Stimulated activated CD4-positive, alpha-beta T cell treated with anti-CD3 and anti-CD28 coated beads, TNF-alpha, amount 100 ng/mL, for 48 hours (primary cell): ENCODE measurements around the gene RABGGTA.
A peak's percentile ranks its signal among the peaks of the same experiment; 100 is the strongest.

Source experiments
- DNase-seq, 3 donors: peaks; one replicate each; pipeline ENCODE4 v3.0.0-alpha.2; 2020; ENCODE audit warnings: low read depth in 3 of 3

The RABGGTA gene

DNA sequence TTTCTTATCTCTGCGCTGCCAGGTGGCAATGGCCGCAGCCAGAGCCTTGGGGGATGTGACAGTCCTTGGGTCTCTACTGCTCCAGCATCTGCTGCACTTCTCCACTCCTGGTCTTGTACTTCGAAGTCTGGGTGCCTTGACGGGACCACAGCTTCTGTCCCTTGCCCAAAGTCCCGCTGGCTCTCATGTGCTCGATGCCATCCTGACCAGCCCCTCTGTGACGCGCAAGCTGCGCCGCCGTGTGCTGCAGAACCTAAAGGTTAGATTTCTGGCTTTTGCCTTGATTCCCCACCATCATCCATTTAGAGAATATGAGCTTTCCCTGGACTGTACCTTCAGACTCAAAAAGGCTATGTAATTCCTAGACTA, 32.6 kb upstream of the RABGGTA start:
- no peak for DNase-seq

GRCh38 chr14:24300326-24300980, 29.1 kb upstream of the RABGGTA start:
- no peak for DNase-seq

GRCh38 chr14:24299255-24300191, 28.1 kb upstream of the RABGGTA start, which contains the start of the genes DHRS1 and NOP9:
TSS of gene DHRS1 (minus strand) at chr14:24299780. CDS start at chr14:24299106, 674 bp downstream.
TSS of gene NOP9 (plus strand) at chr14:24299850. CDS start at chr14:24299955, 105 bp downstream.
- DNase-seq = peak; percentile 85 to 90 (median 86)

- no peak for DNase-seq
Measured at GRCh38 chr14:24298892-24299254, 27.5 kb upstream of the RABGGTA start.

- no peak for DNase-seq
Measured at GRCh38 chr14:24297190-24297964, 26.0 kb upstream of the RABGGTA start.

DNA sequence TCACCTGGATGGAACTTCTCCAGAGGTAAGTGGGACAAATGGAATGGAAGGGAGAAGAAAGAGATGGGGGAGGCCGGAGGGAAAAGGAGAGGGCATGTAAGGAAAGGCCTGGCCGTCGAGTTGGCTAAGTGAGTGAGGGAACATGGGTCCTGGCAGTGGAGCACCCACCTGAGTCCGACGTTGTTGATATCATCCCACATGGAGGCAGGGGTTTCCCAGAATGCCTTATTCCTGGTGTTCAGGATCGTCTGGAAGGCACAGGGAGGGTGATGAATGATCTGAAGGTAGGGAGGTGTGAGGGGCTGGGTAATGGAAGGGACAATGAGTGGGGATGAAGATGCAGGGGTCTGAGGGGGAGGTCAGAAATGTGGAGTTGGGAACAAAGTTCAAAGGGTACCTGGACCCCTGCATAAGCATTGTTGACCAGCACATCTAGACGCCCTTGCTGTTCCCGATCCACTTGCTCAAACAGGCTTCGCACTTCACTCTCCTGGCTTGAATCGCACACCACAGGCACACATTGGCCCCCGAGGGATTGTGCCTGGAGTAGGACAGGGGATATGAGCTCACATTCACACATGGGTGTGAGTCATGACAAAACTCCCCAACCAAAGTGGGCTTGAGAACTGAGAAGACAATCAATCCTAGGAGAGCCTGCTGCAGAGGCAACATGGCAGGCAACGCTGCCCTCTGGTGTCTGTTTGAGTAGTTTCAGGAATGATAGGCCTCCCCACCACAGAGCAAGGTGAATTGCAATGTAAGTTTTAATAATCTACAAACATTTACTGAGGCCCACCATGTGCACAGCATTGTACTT, 25.2 kb upstream of the RABGGTA start:
- peak; percentile 57 to 65 (median 61) for DNase-seq

- no peak for DNase-seq
Measured at GRCh38 chr14:24293525-24293924, 22.1 kb upstream of the RABGGTA start.

DNA sequence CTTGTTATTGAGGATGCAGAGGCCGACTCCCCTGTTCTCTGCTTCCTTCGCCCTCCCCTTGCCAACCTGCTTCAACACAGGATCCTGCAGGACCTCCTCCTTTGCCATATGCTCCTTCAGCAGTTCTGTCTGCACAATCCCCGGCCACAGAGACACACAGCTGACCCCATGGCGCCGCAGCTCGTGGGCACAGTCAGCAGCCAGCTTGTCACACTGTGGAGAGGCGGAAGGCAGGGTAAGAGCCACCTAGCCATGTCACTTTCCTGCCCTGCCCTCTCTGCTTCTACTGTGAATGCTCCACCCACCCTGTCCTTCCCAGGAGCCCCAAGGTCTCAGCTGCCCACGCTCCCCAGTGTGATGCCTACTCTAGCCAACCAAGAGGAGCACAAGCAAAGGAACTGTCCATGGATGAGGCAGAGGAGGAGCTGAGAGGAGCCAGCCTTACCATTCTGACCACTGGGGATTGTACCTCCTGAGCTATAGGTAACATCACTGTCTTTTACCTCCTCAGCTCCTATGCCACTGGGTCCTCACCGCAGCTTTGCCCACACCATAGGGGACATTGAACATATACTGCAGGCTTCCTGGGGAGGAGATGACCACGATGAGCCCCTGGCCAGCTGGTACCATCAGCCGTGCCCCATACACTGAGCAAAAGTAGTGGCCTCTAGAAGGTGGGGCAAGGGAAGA, 20.9 kb upstream of the RABGGTA start:
- no peak for DNase-seq

- no peak for DNase-seq
Measured at GRCh38 chr14:24291446-24292117, 20.2 kb upstream of the RABGGTA start.

DNA sequence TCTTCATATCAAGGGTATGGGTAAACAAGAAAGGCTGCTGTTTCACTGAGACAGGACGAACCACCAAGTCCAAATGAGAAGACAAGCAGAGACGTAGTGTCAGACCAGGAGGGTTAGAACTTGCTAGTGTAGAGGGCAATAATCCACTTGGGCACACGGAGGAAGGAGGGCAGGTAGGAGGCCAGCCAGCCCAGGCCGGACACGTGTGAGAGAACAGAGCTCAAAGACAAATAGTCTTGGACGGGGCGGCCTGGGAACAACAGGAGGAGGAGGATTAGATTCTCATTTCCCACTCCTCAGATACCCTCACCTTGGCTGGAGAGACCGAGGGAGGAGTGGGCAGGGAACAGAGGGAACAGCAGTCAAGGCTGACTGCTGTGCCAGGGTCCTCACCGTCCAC, 19.3 kb upstream of the RABGGTA start:
- DNase-seq = no peak

DNA sequence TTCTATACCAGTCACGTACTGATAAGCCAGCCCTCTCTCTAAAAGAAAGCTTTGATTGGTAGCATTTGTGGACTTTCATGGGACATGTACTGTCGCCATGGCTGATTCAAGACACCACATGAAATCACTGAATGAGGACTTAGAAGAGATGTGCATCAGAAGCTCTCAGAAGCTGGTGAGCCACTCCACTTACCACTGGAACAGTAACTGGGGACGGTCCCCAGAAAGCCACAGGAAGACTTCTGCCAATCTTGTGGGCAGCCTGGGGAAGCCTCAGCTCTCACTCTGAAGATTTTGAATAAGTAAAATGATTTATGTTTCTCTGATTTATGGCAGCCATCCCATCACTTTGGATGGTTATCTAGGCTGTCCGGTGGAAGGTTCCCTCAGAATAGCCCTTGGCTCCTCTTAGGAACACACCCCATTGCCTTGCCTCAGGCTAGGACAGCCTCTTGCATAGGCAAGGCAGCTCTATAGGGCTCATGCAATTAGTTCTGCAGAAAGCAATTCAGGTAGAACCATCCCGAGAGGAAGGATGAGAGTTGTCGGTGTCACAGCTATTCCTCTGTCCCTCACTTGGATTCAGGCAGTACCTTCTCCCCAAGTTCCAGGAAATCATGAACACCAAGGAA, 18.4 kb upstream of the RABGGTA start:
- DNase-seq = peak; percentile 46 to 76 (median 51)

DNA sequence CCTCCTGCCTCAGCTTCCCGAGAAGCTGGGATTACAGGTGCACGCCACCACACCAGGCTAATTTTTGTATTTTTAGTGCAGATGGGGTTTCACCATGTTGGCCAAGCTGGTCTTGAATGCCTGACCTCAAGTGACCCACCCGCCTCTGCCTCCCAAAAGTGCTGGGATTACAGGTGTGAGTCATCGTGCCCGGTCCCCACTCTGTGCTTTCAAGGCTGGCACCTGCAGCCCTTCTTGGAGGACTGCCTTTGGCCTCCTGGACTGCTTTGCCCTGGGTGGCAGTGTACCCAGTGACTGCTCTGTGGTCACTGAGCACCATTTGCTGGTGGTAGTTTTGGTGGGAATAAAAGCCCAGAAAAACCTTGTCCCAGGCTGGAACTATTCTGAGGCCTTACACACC, 15.6 kb upstream of the RABGGTA start:
- no peak for DNase-seq

GRCh38 chr14:24285351-24285750, 14.0 kb upstream of the RABGGTA start:
- no peak for DNase-seq

DNA sequence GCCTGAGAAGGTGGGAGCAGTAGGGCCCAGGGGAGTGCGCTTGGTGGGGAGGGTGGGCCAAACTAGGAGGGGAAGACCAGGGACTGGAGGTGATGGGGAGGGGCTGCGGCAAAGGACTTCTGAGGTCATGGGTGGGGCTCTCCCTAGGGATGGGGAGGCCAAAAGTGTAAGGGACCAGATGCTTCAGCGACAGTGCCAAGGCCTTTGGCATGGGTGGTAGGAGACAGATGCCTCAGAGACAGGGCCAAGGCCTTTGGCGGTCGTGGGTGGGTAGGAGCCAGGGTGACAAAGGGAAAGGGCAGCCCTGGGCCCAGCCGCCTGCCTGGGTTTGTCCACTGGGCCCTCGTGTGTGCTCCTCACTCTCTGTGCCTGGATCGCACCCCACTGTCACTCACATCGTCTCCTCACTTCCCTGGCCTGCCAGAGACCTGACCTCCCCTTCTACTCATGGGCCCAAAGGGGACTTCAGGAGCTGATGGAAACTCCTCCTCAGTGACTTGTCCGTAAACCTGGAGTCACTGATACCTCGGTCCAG, 13.2 kb upstream of the RABGGTA start:
- no peak for DNase-seq

- DNase-seq = no peak
Measured at GRCh38 chr14:24283796-24284460, 12.5 kb upstream of the RABGGTA start.

- DNase-seq = no peak
Measured at GRCh38 chr14:24282736-24283135, 11.3 kb upstream of the RABGGTA start.

DNA sequence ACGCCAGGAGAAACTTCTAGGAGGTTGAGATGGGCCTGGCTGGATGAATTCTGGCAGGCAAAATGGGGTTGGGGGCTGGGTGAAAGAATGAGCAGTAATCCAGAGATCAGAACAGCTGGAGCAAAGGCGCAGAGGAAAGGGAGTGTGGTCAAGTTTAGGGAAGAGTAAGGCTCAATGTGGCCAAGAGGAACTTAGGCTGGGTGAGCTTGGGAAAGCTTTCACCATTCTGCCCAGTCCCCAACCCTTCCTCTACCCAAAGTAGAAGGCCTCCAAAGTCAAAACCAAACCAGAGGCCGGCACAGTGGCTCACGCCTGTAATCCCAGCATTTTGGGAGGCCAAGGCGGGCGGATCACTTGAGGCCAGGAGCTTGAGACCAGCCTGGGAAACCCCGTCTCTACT, 10.2 kb upstream of the RABGGTA start:
- no peak for DNase-seq

- DNase-seq = no peak
Measured at GRCh38 chr14:24280797-24281460, 9.5 kb upstream of the RABGGTA start.
